Liver (tissue), 9 donors: Measurements from ENCODE around the gene IGDCC3. TPM values are rescaled to one million over a fixed set of nuclear protein-coding genes. Genes with fewer than 3 reads are reported as not detected.

Experiments used
- DNase-seq: peaks from one replicate; pipeline ENCODE4 v3.0.0-alpha.2; 2017; ENCODE audit warnings: low spot score
- H3K27ac ChIP-seq, 2 donors: one replicate each; pipeline ENCODE4 v1.7.0; 2013; ENCODE audit warnings: inconsistent platforms in 2 of 2, low read length in 2 of 2, control low read depth in 1 of 2, low read depth in 1 of 2, mild to moderate bottlenecking in 1 of 2
- H3K27me3 ChIP-seq, 4 donors: one replicate each; pipeline versions ENCODE4 v1.6.1 to v1.7.0; 2013; ENCODE audit warnings: low read length in 3 of 4, inconsistent platforms in 1 of 4, mild to moderate bottlenecking in 1 of 4, moderate library complexity in 1 of 4; ENCODE audit not compliant: control insufficient read depth in 4 of 4, insufficient read depth in 4 of 4
- H3K36me3 ChIP-seq, 4 donors: one replicate each; pipeline versions ENCODE4 v1.6.1 to v1.7.0; 2013; ENCODE audit warnings: low read length in 3 of 4, mild to moderate bottlenecking in 3 of 4, low read depth in 1 of 4, moderate library complexity in 1 of 4; ENCODE audit not compliant: control insufficient read depth in 4 of 4, insufficient read depth in 3 of 4
- H3K4me1 ChIP-seq, 4 donors: one replicate each; pipeline versions ENCODE4 v1.6.1 to v1.7.0; 2013; ENCODE audit warnings: low read length in 3 of 4, mild to moderate bottlenecking in 3 of 4, moderate library complexity in 1 of 4; ENCODE audit not compliant: control insufficient read depth in 4 of 4, insufficient read depth in 4 of 4
- H3K4me3 ChIP-seq, 3 donors: one replicate each; pipeline versions ENCODE4 v1.6.1 to v1.7.0; 2013; ENCODE audit warnings: low read length in 3 of 3, control low read depth in 1 of 3, low read depth in 1 of 3, mild to moderate bottlenecking in 1 of 3
- H3K9ac ChIP-seq, 2 donors: one replicate each; pipeline ENCODE4 v1.7.0; 2013; ENCODE audit warnings: low read length in 2 of 2, mild to moderate bottlenecking in 2 of 2, moderate library complexity in 2 of 2, control low read depth in 1 of 2, low read depth in 1 of 2
- H3K9me3 ChIP-seq, 4 donors: one replicate each; pipeline versions ENCODE4 v1.6.1 to v1.7.0; 2013; ENCODE audit warnings: low read length in 3 of 4; ENCODE audit not compliant: control insufficient read depth in 4 of 4
- ATF3 ChIP-seq: IDR thresholded peaks from 2 replicates; pipeline ENCODE4 v1.6.1; 2016; ENCODE audit warnings: antibody characterized with exemption
- CTCF ChIP-seq: fragments of 150-350 bp; IDR thresholded peaks from 2 replicates; pipeline ENCODE4 v1.5.1; 2017; ENCODE audit warnings: improper control_type of control experiment, low read depth, low read length; ENCODE audit not compliant: missing input control
- EGR1 ChIP-seq, 2 donors: IDR thresholded peaks; 2 replicates each; pipeline ENCODE4 v1.6.1; 2016 to 2018; ENCODE audit warnings: antibody characterized with exemption in 2 of 2, low read depth in 2 of 2
- FOXA1 ChIP-seq: IDR thresholded peaks from 2 replicates; pipeline ENCODE4 v1.6.1; 2016; ENCODE audit warnings: antibody characterized with exemption
- FOXA2 ChIP-seq: IDR thresholded peaks from 2 replicates; pipeline ENCODE4 v1.6.1; 2016; ENCODE audit warnings: antibody characterized with exemption
- GABPA ChIP-seq, 2 donors: IDR thresholded peaks in 1 of 2; conservative IDR thresholded peaks in 1 of 2; 2 replicates each; pipeline ENCODE4 v1.6.1; 2016; ENCODE audit warnings: antibody characterized with exemption in 2 of 2, mild to moderate bottlenecking in 1 of 2, moderate library complexity in 1 of 2
- HNF4A ChIP-seq, 2 donors: conservative IDR thresholded peaks; 2 replicates each; pipeline ENCODE4 v1.6.1; 2016; ENCODE audit warnings: antibody characterized with exemption in 2 of 2, mild to moderate bottlenecking in 2 of 2
- HNF4G ChIP-seq: IDR thresholded peaks from 2 replicates; pipeline ENCODE4 v1.6.1; 2016; ENCODE audit warnings: antibody characterized with exemption
- JUND ChIP-seq, 2 donors: IDR thresholded peaks; 2 replicates each; pipeline ENCODE4 v1.6.1; 2016; ENCODE audit warnings: antibody characterized with exemption in 2 of 2
- MAX ChIP-seq: IDR thresholded peaks from 2 replicates; pipeline ENCODE4 v1.6.1; 2016; ENCODE audit warnings: antibody characterized with exemption
- NR2F2 ChIP-seq: IDR thresholded peaks from 2 replicates; pipeline ENCODE4 v1.6.1; 2016; ENCODE audit warnings: antibody characterized with exemption
- RAD21 ChIP-seq, 2 donors: IDR thresholded peaks; 2 replicates each; pipeline ENCODE4 v1.6.1; 2016; ENCODE audit warnings: antibody characterized with exemption in 2 of 2, mild to moderate bottlenecking in 2 of 2
- REST ChIP-seq: IDR thresholded peaks from 2 replicates; pipeline ENCODE4 v1.6.1; 2016; ENCODE audit warnings: antibody characterized with exemption, mild to moderate bottlenecking
- RXRA ChIP-seq, 2 donors: IDR thresholded peaks; 2 replicates each; pipeline ENCODE4 v1.6.1; 2017 to 2018; ENCODE audit warnings: antibody characterized with exemption in 2 of 2, mild to moderate bottlenecking in 1 of 2
- SP1 ChIP-seq: IDR thresholded peaks from 2 replicates; pipeline ENCODE4 v1.6.1; 2018; ENCODE audit warnings: antibody characterized with exemption, mild to moderate bottlenecking
- TAF1 ChIP-seq: conservative IDR thresholded peaks from 2 replicates; pipeline ENCODE4 v1.6.1; 2016; ENCODE audit warnings: antibody characterized with exemption, mild to moderate bottlenecking
- YY1 ChIP-seq: IDR thresholded peaks from 2 replicates; pipeline ENCODE4 v1.6.1; 2016; ENCODE audit warnings: antibody characterized with exemption, mild to moderate bottlenecking
- ZBTB33 ChIP-seq: IDR thresholded peaks from 2 replicates; pipeline ENCODE4 v1.6.1; 2016; ENCODE audit warnings: antibody characterized with exemption
- WGBS: extraction: QIAGEN DNeasy Blood & Tissue Kit; methylation state at CpG from one replicate; pipeline ENCODE4 v1.1.7; 2013; 5-methylcytosine and 5-hydroxymethylcytosine counted together
- polyA plus RNA-seq, 2 donors: library from polyadenylated mRNA; stranded (reverse) in 1 of 2; unstranded in 1 of 2; fragments of 200-250 nt in 1 of 2; fragments of >200 nt in 1 of 2; fragmentation: Nextera tagmentation in 1 of 2; extraction: Ambion mirVana in 1 of 2; gene quantifications; one replicate each; pipeline versions ENCODE4 v1.2.1 to v1.2.3, GENCODE V29; 2013 to 2015
- total RNA-seq, 2 donors: library from RNA; depleted of rRNA; stranded (reverse); fragments of >200 nt; gene quantifications; one replicate each; pipeline ENCODE4 v1.2.3, GENCODE V29; 2014
- donor health status: healthy.
- donor health status: healthy.
- donor health status: healthy.
- donor health status: healthy.
- donor health status: healthy.

The IGDCC3 gene
- total and polyA plus RNA-seq, 4 donors = 1.5 TPM; not detected in 3

GRCh38 chr15:65309882-65310418, 67.9 kb downstream of the IGDCC3 start:
- Histone ChIP-seq H3K9ac (no peak overlapping the region), H3K4me1 (peaks cover 5 to 36% (median 28%) of the 10 kb centered on the region in 4 donors), H3K36me3 (no peaks in the 10 kb centered on the region), H3K4me3 (no peak overlapping the region), H3K9me3 (no peaks in the 10 kb centered on the region), H3K27me3 (no peaks in the 10 kb centered on the region), H3K27ac (no peak overlapping the region)
- TF ChIP-seq FOXA2 = no peak
- no peak for TF ChIP-seq EGR1 (IDR thresholded peaks at IDR 0.05; ENCODE audit: low read depth in 2 of 2)
- 86% methylated on average over 12 of the region's 12 CpGs for WGBS
- no peak for DNase-seq

- no peak overlapping the region for H3K4me3 ChIP-seq
- no peak overlapping the region for H3K9ac ChIP-seq
- H3K4me1 ChIP-seq = peaks cover 5 to 40% (median 33%) of the 10 kb centered on the region in 4 donors
- no peak overlapping the region for H3K27ac ChIP-seq
- WGBS = 89% methylated on average over 6 of the region's 6 CpGs
- TF ChIP-seq MAX (no peak), GABPA (IDR thresholded peaks at IDR 0.05 in 1 of 2, conservative IDR thresholded peaks at IDR 0.05 in 1 of 2) (no peak), FOXA2 (no peak), RAD21 (IDR thresholded peaks at IDR 0.05) (no peak), SP1 (no peak), NR2F2 (no peak)
- H3K9me3 ChIP-seq = no peaks in the 10 kb centered on the region
- no peaks in the 10 kb centered on the region for H3K36me3 ChIP-seq
- no peak for DNase-seq
- no peaks in the 10 kb centered on the region for H3K27me3 ChIP-seq
Observed at GRCh38 chr15:65307978-65308377, 69.8 kb downstream of the IGDCC3 start.

- no peak overlapping the region for H3K9ac ChIP-seq
- no peak overlapping the region for H3K27ac ChIP-seq
- H3K4me1 ChIP-seq = peaks cover 0 to 27% (median 22%) of the 10 kb centered on the region in 4 donors
- DNase-seq = no peak
- no peaks in the 10 kb centered on the region for H3K36me3 ChIP-seq
- no peak overlapping the region for H3K4me3 ChIP-seq
- H3K27me3 ChIP-seq = no peaks in the 10 kb centered on the region
- H3K9me3 ChIP-seq = no peaks in the 10 kb centered on the region
- no peak for TF ChIP-seq GABPA (IDR thresholded peaks at IDR 0.05 in 1 of 2, conservative IDR thresholded peaks at IDR 0.05 in 1 of 2)
- no peak for TF ChIP-seq SP1
- TF ChIP-seq HNF4G = no peak
- TF ChIP-seq YY1 = no peak
- no peak for TF ChIP-seq MAX
- TF ChIP-seq TAF1 = no peak
- TF ChIP-seq EGR1 (IDR thresholded peaks at IDR 0.05; ENCODE audit: low read depth in 2 of 2) = no peak
- no peak for TF ChIP-seq NR2F2
- TF ChIP-seq RXRA (IDR thresholded peaks at IDR 0.05) = no peak
- no peak for TF ChIP-seq JUND (IDR thresholded peaks at IDR 0.05)
- no peak for TF ChIP-seq ZBTB33
- TF ChIP-seq ATF3 = no peak
- TF ChIP-seq FOXA1 = no peak
- TF ChIP-seq REST = no peak
- TF ChIP-seq RAD21 (IDR thresholded peaks at IDR 0.05) = no peak
- TF ChIP-seq HNF4A (conservative IDR thresholded peaks at IDR 0.05) = no peak
- TF ChIP-seq FOXA2 = no peak
- TF ChIP-seq CTCF = no peak
Observed at GRCh38 chr15:65306551-65306950, 71.3 kb downstream of the IGDCC3 start.
